ENCODE data around the gene PCNP.
"Not testable (repeated sequence)": the region's sequence is repeated elsewhere in the genome, so short reads cannot be mapped to it uniquely, and the experiment has no call there.

The PCNP gene

DNA sequence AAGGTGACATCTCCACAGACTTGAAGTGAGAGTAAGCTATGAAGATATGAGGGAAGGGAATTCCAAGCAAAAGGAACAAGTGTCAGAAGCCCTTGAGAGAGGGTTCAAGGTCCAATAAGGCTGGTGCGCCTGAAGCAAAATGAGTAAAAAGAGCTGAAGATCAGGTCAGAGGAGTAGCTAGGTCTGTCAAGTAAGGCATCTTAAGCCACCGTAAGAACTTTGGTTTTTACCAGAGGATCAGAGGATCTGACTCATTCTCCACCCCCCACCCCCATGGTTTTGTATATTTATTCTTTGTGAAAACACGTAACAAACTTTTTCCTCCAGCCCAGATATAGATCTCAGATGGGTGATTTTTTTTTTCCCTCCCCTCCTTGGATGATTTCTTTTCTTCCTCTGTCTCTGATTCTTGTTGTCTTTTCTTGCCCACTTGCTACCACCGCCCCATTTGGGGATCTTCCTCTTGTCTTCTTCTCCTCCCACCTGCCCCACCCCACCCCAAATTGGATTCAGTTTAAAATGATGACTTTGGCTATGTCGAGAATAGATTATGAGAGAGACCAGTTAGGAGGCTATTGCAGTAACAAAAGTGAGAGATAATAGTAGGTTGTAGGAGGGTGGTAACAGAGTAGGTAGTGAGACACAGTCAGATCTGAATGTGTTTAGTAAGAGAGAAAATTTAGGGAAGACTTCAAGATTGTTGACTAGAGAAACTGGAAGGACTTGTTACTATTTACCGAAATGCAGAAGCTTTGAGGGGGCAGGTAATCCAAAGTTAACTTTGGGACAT, 6.3 kb upstream of the PCNP start:
- DNase-seq: no peak

DNA sequence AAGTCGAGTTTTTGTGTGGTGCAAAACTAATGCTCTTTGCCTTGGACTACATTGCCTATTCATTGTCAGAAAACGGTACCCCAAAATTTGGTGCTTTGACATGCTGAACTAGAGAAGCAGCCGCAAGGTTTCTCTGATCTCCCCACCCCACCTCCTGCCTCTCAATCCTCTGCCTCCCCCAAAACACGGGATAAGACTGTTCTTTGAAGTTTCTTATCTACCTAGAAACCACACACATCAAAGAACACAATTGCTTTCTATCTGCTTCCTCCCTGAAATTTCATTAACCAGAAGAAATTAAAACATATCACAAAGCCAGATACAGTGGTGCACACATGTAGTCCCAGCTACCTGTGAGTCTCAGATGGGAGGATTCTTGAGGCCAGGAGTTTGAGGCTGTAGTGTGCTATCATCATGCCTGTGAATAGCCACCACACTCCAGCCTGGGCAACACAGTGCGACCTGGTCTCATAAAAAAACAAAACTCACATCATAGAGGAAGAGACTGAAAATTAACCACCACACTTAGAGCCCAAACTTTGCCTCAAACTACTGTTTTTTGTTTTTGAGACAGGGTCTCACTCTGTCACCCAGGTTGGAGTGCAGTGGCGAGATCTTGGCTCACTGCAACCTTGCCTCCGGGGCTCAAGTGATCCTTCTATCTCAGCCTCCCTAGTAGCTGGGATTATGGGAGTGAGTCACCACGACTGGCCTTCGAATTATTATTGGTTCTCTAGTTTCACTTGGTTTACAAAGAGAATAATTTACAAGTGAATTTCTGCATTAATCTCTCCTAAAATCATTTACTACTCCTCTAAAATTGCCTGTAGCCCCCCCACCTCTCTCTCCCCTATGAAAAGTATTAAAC, 2.7 kb upstream of the PCNP start:
- DNase-seq: no peak

DNA sequence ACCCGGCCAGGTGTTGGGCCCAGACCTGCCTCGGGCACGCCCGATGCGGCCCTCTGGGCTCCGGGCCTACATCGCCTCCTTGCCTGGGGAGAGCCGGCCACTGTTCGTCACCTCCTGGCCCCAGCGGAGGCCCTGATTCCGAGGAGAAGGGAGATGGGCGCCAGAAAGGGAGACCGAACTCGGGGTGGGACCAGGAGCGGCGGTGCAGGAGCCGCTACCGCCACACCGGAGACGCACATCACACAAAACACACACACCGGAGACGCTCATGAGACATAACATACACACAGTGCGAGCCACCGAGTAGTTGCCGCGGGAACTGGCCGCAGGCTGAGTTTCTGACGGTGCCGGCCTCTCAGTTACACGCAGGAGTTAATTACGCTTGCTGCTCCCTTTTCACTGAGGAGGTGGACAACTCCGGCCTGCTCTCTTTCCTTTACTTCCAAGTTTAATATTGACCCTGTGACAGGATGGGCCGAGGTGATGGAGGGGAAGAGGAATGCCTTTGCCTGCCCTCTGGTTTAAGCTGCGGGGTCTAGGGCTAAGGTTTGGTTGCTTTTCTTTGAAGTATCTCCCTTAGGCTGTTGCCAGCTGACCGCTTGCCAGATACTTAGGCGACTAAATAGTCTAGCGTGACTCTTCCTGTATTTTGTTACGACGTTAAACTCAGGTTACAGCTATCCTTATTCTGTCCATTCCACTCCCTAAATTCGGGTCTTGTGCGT, 570 bp downstream of the PCNP start:
- DNase-seq: peak; percentile 42

DNA sequence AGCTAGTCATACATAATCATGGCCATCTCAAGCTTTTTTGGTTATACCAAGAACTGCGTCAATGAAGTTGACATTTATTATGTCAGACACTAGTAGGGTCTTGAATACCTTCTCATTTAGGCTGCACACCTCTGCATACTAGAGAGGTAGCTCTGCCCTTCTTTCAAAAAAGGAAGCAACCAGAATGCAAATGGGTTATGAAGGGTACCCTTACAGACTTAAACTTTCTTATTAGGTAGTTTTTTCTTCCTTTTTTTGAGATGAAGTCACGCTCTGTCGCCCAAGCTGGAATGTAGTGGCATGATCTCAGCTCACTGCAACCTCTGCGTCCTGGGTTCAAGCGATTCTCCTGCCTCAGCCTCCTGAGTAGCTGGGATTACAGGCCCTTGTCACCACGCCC, 3.3 kb downstream of the PCNP start:
- no peak for DNase-seq

DNA sequence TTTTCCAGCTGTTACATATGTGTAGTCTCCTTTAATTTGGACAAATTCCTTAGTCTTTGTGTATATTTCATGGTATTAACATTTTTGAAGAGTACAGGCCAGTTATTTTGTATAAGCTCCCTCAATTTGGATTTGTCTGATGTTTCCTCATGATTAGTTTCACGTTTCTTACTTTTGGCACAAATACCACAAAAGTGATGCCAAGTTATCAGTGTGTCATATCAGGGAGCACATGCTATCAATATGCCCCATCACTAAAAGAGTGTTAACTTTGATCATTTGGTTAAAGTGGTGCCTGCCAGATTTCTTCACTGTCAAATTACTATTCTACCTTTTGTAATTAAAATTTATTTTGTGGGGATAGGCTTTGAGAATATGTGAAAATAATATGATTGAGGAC, 14.6 kb downstream of the PCNP start:
- no peak for DNase-seq

DNA sequence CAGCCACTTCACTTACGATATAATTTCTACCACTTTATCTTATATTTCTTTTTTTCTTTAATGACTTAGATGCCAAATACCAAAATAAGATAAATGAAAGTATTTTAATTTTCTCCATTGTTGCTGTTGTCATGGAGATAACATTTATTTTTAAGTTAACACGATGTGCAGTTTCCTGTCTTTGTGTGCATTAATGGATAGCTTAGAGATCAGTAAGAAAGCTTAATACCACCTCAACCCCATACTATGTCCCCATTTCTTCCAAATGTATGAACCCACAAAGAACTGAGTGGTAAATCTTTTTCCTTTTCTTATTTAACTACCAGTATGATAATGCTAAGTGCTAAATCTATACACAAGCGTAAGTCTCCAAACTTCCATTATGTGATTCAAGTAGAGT, 17.1 kb downstream of the PCNP start:
- DNase-seq: no peak

DNA sequence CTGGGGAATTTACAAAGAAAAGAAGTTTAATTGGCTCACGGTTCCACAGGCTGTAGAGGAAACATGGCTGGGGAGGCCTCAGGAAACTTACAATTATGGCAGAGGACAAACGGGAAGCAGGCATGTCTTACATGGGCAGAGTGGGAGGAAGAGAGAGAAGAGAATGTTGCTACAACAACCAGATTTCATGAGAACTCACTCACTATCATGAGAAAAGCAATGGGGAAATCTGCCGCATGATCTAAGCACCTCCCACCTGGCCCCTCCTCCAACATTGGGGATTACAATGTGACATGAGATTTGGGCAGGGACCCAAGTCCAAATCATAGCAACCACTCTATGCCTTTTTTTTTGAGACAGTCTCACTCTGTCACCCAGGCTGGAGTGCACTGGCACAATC, 28.8 kb downstream of the PCNP start:
- no peak for DNase-seq

DNA sequence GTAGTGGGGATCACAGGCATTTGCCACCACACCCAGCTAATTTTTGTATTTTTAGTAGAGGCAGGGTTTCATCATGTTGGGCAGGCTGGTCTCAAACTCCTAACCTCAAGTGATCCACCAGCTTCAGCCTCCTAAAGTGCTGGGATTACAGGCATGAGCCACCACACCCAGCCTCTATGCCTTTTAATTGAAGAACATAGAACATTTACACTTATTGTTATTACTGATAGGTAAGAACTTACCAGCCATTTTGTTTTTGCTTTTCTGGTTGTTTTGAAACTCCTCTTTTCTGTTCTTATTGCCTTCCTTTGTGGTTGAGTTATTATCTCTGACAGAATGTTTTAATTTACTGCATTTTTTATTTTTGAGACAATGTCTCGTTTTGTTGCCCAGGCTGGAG, 29.2 kb downstream of the PCNP start:
- DNase-seq: no peak

DNA sequence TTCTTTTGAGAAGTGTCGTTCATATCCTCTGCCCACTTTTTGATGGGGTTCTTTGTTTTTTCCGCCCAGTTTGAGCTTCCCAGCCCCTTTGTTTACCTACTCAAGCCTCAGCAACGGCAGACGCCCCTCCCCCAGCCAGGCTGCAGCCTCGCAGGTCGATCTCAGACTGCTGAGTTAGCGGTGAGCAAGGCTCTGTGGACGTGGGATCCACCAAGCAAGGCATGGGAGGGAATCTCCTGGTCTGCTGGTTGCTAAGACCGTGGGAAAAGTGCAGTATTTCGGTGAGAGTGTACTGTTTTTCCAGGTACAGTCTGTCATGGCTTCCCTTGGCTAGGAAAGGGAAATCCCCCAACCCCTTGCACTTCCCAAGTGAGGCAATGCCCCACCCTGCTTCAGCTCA, 31.4 kb downstream of the PCNP start:
- DNase-seq: not testable (repeated sequence)

DNA sequence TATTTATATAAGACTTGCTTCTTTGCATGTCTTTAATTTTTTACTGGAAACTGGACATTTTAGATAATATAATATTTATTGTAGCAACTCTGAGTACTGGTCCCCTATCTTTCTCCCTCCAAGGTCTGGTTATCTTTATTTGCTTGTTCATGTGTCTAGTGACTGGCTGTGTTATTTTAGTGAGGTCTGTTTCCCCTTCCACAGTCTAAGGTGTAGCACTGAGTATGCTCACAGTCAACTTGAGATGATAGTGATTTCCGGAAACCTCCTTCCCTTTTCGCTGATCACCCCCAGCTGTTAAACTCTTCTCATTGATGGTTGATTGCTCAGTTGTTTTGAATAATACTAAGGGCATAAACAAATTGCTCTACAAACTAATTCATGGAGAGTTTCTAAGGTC, 37.0 kb downstream of the PCNP start:
- DNase-seq: no peak

DNA sequence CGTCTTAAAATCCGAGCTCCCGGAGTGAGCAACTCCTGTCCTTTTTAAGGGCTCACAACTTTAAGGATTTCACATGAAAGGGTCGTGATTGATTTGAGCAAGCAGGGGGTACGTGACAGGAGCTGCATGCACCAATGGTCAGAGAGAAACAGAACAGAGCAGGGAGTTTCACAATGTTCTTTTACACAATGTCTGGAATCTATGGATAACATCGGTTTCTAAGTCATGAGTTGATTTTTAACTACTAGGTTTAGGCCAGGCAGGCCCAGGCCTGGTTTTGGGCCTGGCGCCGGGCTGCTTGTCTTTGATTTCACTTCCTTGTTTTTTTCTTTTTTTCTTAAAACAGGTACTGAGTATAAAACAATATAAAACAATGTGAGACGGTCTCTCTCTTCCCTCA, 39.0 kb downstream of the PCNP start:
- not testable (repeated sequence) for DNase-seq

DNA sequence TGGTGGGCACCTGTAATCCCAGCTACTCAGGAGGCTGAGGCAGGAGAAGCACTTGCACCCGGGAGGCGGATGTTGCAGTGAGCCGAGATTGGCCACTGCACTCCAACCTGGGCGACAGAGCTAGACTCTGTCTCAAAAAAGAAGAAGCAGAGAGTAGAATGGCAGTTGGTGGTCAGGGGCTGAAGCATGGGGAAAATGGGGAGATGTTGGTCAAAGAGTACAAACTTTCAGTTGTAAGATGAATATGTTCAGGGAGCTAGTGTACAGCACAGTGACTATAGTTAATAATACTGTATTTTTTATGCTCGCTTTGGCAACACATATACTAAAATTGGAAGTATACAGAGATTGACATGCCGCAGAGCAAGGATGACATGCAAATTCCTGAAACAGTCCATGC, 41.5 kb downstream of the PCNP start:
- no peak for DNase-seq

DNA sequence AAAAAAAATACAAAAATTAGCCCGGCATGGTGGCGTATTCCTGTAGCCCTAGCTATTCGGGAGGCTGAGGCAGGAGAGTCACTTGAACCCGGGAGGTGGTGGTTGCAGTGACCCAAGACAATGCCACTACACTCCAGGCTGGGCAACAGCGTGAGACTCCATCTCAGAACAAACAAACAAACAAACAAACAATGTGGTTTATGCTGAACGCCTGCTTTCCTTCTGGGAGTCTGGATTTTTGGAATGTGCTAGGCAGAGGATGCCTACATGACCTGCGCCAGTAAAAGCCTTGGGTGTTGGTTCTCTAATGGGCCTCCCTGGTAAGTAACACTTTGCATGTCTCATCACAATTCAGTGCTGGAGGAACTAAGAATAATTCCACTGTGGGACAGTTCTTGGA, 43.5 kb downstream of the PCNP start:
- DNase-seq: no peak

DNA sequence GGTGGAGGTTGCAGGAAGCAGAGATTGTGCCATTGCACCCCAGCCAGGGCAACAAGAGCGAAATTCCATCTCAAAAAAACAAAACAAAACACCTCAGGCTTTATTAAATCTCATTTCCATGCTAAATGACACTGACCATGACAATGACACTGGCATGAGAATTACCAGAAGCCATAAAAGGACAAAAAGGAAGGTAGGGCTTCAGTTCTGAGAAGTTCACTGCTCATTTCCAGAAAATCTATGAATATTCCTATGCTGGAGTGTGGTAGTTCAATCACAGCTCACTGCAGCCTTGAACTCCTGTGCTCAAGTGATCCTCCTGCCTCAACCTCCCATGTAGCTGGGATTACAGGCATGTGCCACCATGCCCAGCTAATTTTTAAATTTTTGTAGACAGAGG, 44.7 kb downstream of the PCNP start:
- DNase-seq: no peak

DNA sequence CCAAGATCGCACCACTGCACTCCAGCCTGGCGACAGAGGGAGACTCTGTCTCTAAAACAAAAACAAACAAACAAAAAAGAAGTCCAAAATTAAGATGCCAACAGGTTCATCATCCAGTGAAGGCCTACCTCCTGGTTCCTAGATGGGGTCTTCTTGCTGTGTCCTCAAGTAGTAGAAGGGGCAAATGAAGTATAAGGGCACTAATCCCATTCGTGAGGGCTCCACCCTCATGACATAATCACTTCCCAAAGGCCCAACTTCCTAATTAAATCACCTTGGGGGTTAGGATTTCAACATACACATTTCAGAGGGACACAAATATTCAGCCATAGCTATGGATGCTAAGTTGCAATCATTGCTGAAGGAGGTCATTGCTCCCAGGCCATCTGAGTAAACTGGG, 45.8 kb downstream of the PCNP start:
- no peak for DNase-seq

DNA sequence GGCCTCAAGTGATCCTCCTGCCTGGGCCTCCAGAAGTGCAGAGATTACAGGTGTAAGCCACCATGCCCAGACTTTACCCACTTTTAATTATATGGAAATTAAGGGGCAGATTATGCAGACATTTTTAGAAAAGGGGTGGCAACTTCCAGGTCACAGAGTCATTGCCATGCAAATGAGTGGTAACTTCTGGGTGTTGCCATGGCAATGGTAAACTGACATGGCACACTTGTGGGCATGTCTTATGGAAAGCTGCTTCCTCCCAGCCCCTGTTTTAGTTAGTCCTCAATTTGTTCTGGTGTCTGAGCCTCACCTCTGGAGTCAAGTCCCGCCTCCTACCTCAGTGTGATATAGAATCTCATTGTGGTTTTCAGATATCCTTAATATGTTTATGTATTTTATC, 49.7 kb downstream of the PCNP start:
- DNase-seq: no peak

DNA sequence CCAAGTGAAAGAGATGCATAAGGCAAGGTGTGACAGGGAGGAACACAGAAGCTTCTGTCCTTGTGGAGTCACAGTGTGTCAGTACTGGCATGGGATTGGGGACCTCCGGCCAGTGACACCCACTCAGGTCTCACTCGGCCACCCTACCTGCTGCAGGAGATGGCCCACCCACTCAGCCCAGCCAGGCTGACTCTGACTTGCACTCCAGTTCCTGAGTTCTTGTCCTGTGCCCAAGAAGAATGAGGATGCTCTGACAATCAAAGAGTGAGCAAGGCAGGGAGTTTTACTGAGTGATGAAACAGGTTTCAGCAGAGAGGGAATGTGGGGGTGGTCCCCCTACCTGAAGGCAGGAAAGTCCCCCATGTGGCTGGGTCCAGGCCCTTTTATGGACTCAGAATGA, 50.9 kb downstream of the PCNP start:
- no peak for DNase-seq

DNA sequence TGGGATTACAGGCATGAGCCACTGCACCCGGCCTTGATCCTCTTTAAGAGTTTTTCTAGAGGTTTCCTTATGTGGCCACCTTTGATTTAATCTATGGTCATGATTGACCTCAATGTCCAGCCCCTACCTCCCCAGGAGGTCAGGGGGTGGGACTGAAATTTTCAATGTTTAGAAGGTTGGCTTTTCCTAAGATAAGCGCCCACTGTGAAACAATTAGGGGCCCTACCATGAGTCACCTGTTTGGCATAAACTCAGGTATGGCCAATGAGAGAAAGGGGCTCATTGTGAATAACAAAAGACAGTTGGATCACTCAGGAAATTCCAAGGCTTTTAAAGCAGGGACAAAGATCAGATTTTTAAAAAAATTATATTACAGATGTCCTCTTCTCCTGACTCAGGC, 51.9 kb downstream of the PCNP start:
- DNase-seq: no peak

DNA sequence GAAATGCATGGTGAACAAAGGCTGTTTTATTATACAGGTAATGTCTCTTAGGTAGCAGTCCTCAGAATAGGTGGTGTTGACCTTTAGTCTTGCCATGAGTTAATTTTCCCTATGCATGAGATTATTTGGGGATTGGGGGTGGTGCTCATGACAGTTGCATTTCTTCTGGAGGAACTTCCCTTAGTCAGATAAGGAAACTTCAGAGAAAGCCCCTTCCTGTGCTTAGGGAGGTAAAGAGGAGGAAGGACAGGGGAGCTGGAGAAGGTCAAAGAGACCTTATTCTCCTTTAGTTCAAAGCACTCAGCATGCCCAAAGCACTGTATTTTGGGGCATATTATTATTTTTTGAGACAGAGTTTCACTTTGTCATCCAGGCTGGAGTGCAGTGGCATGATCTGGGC, 55.2 kb downstream of the PCNP start:
- no peak for DNase-seq

DNA sequence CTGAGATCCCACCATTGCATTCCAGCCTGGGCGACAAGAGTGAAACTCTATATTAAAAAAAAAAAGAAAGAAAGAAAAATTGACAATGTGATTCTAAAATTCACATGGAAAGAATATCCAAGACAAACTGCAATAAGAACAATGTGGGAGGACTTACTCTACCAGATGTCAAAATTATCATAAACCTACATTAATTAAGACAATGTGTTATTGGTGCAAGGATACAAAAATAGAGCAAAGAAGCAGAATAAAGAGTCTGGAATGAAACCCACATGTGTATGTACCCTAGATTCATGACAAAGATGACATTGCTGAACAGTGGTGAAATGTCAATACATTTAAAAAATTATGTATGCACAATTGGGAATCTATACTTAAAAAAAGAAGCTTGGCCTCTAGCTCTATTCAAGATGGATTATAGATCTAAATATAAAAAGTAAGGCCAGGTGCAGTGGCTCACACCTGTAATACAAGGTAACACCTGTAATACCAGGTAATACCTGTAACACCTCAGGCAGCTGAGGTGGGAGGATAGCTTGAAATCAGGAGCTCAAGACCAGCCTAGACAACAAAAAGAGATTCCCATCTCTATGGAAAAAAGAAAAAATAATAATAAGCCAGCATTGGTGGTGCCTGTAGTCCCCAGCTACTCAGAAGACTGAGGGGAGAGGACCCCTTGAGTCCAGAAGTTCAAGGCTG, 57.3 kb downstream of the PCNP start:
- no peak for DNase-seq

DNA sequence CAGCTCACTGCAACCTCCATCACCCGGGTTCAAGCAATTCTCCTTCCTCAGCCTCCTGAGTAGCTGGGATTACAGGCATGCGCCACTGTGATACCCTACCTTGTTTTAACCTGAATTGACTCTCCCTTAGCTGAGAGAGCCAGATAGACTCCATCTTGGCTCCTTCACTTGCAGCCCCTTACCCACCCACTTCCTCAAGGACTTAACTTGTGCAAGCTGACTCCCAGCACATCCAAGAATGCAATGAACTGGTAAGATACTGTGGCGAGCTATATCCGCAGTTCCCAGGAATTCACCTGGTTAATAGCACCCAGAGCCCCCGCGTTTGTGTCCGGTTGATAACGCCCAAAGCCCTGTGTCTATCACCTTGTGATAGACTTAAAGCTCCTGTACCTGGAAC, 58.0 kb downstream of the PCNP start:
- not testable (repeated sequence) for DNase-seq

DNA sequence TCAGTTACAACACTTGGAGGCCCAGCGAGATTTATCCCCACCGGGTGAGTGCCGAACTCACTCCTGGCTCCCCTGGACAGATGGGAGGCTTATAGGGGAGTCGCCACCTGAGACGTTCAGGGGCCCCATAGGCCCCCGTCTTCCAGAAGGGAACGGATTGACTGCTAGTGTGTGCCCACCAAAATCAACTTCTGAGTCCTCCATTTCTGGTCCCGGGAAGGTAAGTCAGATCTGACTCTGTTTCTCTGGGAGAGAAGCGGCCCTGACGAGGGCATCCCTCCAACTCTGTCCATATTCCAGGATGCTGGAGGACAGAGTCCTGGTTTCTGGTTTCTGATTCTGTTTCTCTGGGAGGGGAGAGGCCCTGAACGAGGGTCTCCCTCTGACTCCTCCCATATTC, 58.6 kb downstream of the PCNP start:
- no peak for DNase-seq

DNA sequence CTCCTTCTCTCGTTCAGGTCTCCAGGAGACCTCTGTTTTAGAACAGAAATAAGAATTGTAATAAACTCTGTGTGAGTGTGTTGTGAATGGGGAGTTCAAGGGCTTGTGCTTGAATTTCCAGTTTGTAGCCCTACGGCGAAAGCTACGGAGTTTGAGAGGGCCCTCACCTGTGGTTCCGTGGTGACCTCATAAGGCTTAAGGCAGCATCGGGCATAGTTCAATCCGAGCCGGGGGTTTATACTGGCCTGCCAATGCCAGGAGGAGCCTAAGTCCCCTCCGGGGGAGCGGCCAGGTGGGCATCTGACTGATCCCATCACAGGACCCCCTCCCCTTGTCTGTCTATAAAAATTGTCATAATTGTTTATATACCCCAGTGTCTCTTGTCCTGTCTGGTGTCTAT, 59.2 kb downstream of the PCNP start:
- DNase-seq: no peak
